Stomach (tissue), 9 donors: ENCODE results near the gene SH3BP2. TPM values are rescaled to one million over a fixed set of nuclear protein-coding genes. Genes with fewer than 3 reads are reported as not detected.

Experiments
- DNase-seq, 2 donors: peaks; one replicate each; pipeline versions ENCODE4 v3.0.0 to v3.0.0-alpha.2; 2013 to 2019
- H3K27ac ChIP-seq, 5 donors: fragments of 200-600 bp in 4 of 5; sonication (generic) in 4 of 5; one replicate each; pipeline ENCODE4 v1.5.1; 2013 to 2019; ENCODE audit warnings: mild to moderate bottlenecking in 1 of 5, moderate library complexity in 1 of 5
- H3K27me3 ChIP-seq, 3 donors: fragments of 200-600 bp; sonication (generic); one replicate each; pipeline ENCODE4 v1.5.1; 2017 to 2019; ENCODE audit warnings: mixed run types in 1 of 3
- H3K36me3 ChIP-seq, 4 donors: fragments of 200-600 bp; sonication (generic); 1 replicate in 3 of 4; 2 replicates in 1 of 4; pipeline ENCODE4 v1.5.1; 2016 to 2019
- H3K4me1 ChIP-seq, 4 donors: fragments of 200-600 bp; sonication (generic); one replicate each; pipeline ENCODE4 v1.5.1; 2016 to 2019
- H3K4me3 ChIP-seq, 4 donors: fragments of 200-600 bp; sonication (generic) in 3 of 4; one replicate each; pipeline ENCODE4 v1.5.1; 2016 to 2019; ENCODE audit warnings: mild to moderate bottlenecking in 1 of 4
- H3K9me3 ChIP-seq, 4 donors: fragments of 200-600 bp; sonication (generic); one replicate each; pipeline ENCODE4 v1.5.1; 2016 to 2019
- CTCF ChIP-seq, 7 experiments: fragments of 450-650 bp in 4 of 7; fragments of 200-600 bp in 3 of 7; sonication (generic) in 3 of 7; IDR thresholded peaks; one replicate each; pipeline ENCODE4 v1.5.1; 2016 to 2019; ENCODE audit warnings: antibody characterized with exemption in 7 of 7, control low read depth in 2 of 7, mild to moderate bottlenecking in 1 of 7
- EP300 ChIP-seq: sonication (generic); formaldehyde crosslinking; IDR thresholded peaks from one replicate; pipeline ENCODE4 v1.6.1; 2017; ENCODE audit warnings: antibody characterized with exemption
- POLR2A ChIP-seq, 4 donors: fragments of 450-650 bp; IDR thresholded peaks; one replicate each; pipeline ENCODE4 v1.6.1; 2016; ENCODE audit warnings: antibody characterized with exemption in 4 of 4, control low read depth in 2 of 4, mild to moderate bottlenecking in 1 of 4, moderate library complexity in 1 of 4
- POLR2AphosphoS5 ChIP-seq, 3 donors: sonication (generic); formaldehyde crosslinking; IDR thresholded peaks; one replicate each; pipeline ENCODE4 v1.6.1; 2016; ENCODE audit warnings: antibody characterized with exemption in 3 of 3
- WGBS, 5 donors: extraction: QIAGEN DNeasy Blood & Tissue Kit in 3 of 5; methylation state at CpG; one replicate each; pipeline versions ENCODE4 v1.1.5 to v1.1.7; 2013 to 2018; 5-methylcytosine and 5-hydroxymethylcytosine counted together
- intact Hi-C: fragments of 100-400 bp; cut with DNase I; formaldehyde crosslinking; loops from one replicate; pipeline ENCODE4 v1.15.1; 2023; ENCODE audit warnings: low total_unique reads
- polyA plus RNA-seq, 3 donors: library from polyadenylated mRNA; stranded (reverse); fragments of 200-250 nt; gene quantifications; one replicate each; pipeline ENCODE4 v1.2.3, GENCODE V29; 2013
- total RNA-seq, 5 donors: library from RNA; depleted of rRNA; stranded (reverse); fragments of >200 nt; gene quantifications; one replicate each; pipeline versions ENCODE4 v1.1.0 to v1.2.3, GENCODE V29; 2014 to 2016
- donor health status: healthy with polysubstance abuse.
- donor health status: Bipolar disorder and iron deficiency.
- donor health status: healthy.

SH3BP2 gene
- total and polyA plus RNA-seq, 8 donors: 9.0 to 151 (median 32.7) TPM

GRCh38 chr4:2816401-2816954 is 23.6 kb downstream of the SH3BP2 start:
- Histone ChIP-seq H3K36me3 (peaks cover 7 to 31% (median 21%) of the 10 kb centered on the region in 4 donors), H3K27me3 (no peaks in the 10 kb centered on the region), H3K9me3 (no peaks in the 10 kb centered on the region), H3K4me1 (peaks cover 33 to 84% (median 70%) of the 10 kb centered on the region in 4 donors), H3K4me3 (no peak overlapping the region), H3K27ac (peak overlapping the region in 1 of 5 donors; percentile 41)
- intact Hi-C loops: no loop called here
- TF ChIP-seq POLR2AphosphoS5 (IDR thresholded peaks at IDR 0.05): no peak
- no peak for TF ChIP-seq POLR2A (IDR thresholded peaks at IDR 0.05)
- TF ChIP-seq CTCF (IDR thresholded peaks at IDR 0.05): no peak
- no peak for TF ChIP-seq EP300
- DNase-seq: no peak
- 37 to 73% (median 59%) methylated on average over 1 of the region's 1 CpG for WGBS, 5 donors

- TF ChIP-seq CTCF (IDR thresholded peaks at IDR 0.05) (no peak), POLR2A (IDR thresholded peaks at IDR 0.05) (no peak), EP300 (no peak), POLR2AphosphoS5 (IDR thresholded peaks at IDR 0.05) (no peak)
- intact Hi-C loops: no loop called here
- Histone ChIP-seq H3K9me3 (no peaks in the 10 kb centered on the region), H3K4me1 (peaks cover 27 to 77% (median 63%) of the 10 kb centered on the region in 4 donors), H3K27me3 (no peaks in the 10 kb centered on the region), H3K27ac (peak overlapping the region in 2 of 5 donors; percentile 46 to 74), H3K4me3 (peak overlapping the region in 3 of 4 donors; percentile 49 to 69 (median 60)), H3K36me3 (peaks cover 8 to 38% (median 28%) of the 10 kb centered on the region in 4 donors)
- WGBS, 5 donors: 72 to 93% (median 79%) methylated on average over 4 of the region's 4 CpGs
- DNase-seq: no peak
Observed at GRCh38 chr4:2817137-2817536, 24.3 kb downstream of the SH3BP2 start.

GRCh38 chr4:2817701-2818350 is 24.9 kb downstream of the SH3BP2 start:
- 5 to 32% (median 10%) methylated on average over 6 to 58 of the region's 65 CpGs; no CpG with 5 or more reads in 1 of the 5 donors for WGBS, 5 donors
- no peak for TF ChIP-seq EP300
- TF ChIP-seq POLR2A (IDR thresholded peaks at IDR 0.05): no peak
- TF ChIP-seq CTCF (IDR thresholded peaks at IDR 0.05): no peak
- no peak for TF ChIP-seq POLR2AphosphoS5 (IDR thresholded peaks at IDR 0.05)
- no peaks in the 10 kb centered on the region for H3K27me3 ChIP-seq
- peaks cover 14 to 45% (median 35%) of the 10 kb centered on the region in 4 donors for H3K36me3 ChIP-seq
- H3K4me3 ChIP-seq: peak overlapping the region; percentile 49 to 69 (median 62)
- H3K9me3 ChIP-seq: no peaks in the 10 kb centered on the region
- intact Hi-C loops: no loop called here
- H3K4me1 ChIP-seq: peaks cover 21 to 70% (median 57%) of the 10 kb centered on the region in 4 donors
- DNase-seq: peak in 1 of 2 donors; percentile 84
- peak overlapping the region; percentile 35 to 79 (median 49) for H3K27ac ChIP-seq

GRCh38 chr4:2818351-2818939 is 25.6 kb downstream of the SH3BP2 start:
- intact Hi-C loops: no loop called here
- H3K27ac ChIP-seq: peak overlapping the region; percentile 32 to 79 (median 64)
- H3K4me3 ChIP-seq: peak overlapping the region; percentile 49 to 69 (median 62)
- TF ChIP-seq CTCF (IDR thresholded peaks at IDR 0.05) (no peak), POLR2AphosphoS5 (IDR thresholded peaks at IDR 0.05) (no peak), EP300 (no peak), POLR2A (IDR thresholded peaks at IDR 0.05) (no peak)
- 2 to 17% (median 4%) methylated on average over 12 to 54 of the region's 54 CpGs for WGBS, 5 donors
- peaks cover 21 to 70% (median 51%) of the 10 kb centered on the region in 4 donors for H3K4me1 ChIP-seq
- no peak for DNase-seq
- no peaks in the 10 kb centered on the region for H3K9me3 ChIP-seq
- no peaks in the 10 kb centered on the region for H3K27me3 ChIP-seq
- peaks cover 20 to 51% (median 41%) of the 10 kb centered on the region in 4 donors for H3K36me3 ChIP-seq
